ENCODE measurements around the gene SLC38A8.

The SLC38A8 gene

DNA sequence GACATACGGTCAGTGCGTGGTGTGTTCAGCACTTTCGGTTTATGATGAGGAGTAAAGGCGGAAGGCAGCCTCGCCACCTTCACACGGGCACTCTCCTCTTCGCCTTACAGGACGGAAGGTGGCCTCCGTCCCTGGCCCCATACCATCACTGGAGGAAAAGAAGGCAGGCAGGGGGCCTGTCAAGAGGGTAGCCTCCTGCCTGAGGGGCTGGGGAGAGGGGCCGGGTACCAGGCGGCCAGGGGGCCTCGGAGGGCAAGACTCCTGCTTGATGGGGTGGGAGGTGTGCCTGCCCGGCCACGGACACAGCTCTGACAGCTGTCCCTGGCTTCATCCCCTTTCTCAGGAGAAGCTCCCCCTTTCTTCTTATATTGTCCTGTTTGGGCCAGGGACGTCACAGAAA, 15.6 kb upstream of the SLC38A8 start:
- Histone ChIP-seq H3K9me3 (ENCODE audit: control insufficient read depth, insufficient read depth, low read depth, low read length) (no peaks in the 10 kb centered on the region), H3K27ac (ENCODE audit: low read depth, low read length) (no peak overlapping the region), H3K4me3 (ENCODE audit: low read depth, low read length) (no peak overlapping the region), H3K9ac (ENCODE audit: low read length) (no peak overlapping the region), H3K27me3 (ENCODE audit: control insufficient read depth, insufficient read depth, low read length) (no peaks in the 10 kb centered on the region), H3K36me3 (ENCODE audit: control insufficient read depth, insufficient read depth, low read length) (peaks cover 73% of the 10 kb centered on the region), H3K4me1 (ENCODE audit: control insufficient read depth, insufficient read depth, low read length) (peaks cover 27% of the 10 kb centered on the region)

DNA sequence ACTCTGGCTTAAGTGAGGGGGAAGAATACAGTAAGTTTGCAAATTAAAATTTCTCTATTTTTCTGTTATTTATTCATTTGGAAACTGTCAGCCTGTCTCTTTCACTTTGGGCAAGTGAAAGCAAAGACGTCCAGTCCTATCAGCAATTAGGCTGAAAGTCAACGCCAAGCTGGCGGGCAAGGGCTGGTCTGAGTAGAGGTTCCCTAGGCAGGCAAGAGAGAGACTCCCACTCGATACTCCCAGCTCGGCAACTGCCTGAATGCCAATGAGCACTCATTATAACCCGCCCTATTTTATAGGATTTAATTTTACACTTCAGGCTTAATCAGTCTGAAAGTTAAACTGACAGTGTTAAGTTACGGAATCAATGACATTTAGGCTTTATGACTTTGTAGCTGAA, 14.3 kb upstream of the SLC38A8 start:
- Histone ChIP-seq H3K36me3 (ENCODE audit: control insufficient read depth, insufficient read depth, low read length) (peaks cover 77% of the 10 kb centered on the region), H3K27ac (ENCODE audit: low read depth, low read length) (no peak overlapping the region), H3K27me3 (ENCODE audit: control insufficient read depth, insufficient read depth, low read length) (no peaks in the 10 kb centered on the region), H3K9ac (ENCODE audit: low read length) (no peak overlapping the region), H3K4me1 (ENCODE audit: control insufficient read depth, insufficient read depth, low read length) (peaks cover 19% of the 10 kb centered on the region; the same call in 1 of the 2 replicates), H3K9me3 (ENCODE audit: control insufficient read depth, insufficient read depth, low read depth, low read length) (no peaks in the 10 kb centered on the region), H3K4me3 (ENCODE audit: low read depth, low read length) (no peak overlapping the region)

DNA sequence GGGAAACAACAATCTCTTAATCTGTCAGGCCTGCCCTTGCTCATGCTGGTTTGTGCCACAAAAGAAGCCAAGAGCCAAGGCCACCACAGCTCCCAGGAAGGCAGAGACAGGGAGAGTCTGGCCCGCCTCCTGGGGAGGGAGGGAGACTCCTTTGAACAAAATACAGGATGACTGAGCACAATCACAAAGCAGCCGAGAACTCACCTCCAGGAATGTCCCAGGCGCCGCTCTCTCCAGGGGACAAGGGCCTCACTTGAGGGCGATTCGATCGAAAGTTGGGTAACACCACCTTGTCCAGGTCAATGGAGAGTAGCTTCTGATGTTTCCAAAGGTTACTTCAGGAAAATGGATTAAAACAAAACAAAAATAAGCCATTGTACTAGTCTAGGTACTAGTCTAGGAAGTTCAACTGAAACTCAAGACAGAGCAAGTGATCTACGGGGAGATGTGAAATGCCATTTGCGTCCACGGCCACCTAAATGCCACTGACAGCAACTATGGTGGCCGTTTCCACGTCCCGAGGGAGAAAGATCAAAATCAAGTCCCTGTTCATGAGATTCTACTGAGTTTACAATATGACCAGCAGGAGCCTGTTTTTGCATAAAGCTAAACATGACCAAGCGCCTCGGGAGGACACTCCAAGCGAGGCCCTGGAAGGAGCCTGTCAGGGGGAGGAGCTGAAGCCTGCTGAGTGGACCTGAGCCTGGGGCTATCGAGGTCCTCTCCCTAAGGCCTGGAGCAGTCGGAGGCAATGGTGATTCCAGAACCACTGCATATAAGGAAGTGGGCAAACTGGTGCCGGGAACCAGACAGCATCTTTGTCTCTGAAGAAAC, 13.4 kb upstream of the SLC38A8 start:
- H3K9ac ChIP-seq (ENCODE audit: low read length): no peak overlapping the region
- no peak overlapping the region for H3K27ac ChIP-seq (ENCODE audit: low read depth, low read length)
- no peaks in the 10 kb centered on the region for H3K27me3 ChIP-seq (ENCODE audit: control insufficient read depth, insufficient read depth, low read length)
- peaks cover 69% of the 10 kb centered on the region for H3K36me3 ChIP-seq (ENCODE audit: control insufficient read depth, insufficient read depth, low read length)
- no peaks in the 10 kb centered on the region for H3K9me3 ChIP-seq (ENCODE audit: control insufficient read depth, insufficient read depth, low read depth, low read length)
- no peak overlapping the region for H3K4me3 ChIP-seq (ENCODE audit: low read depth, low read length)
- H3K4me1 ChIP-seq (ENCODE audit: control insufficient read depth, insufficient read depth, low read length): peaks cover 19% of the 10 kb centered on the region; the same call in 1 of the 2 replicates

DNA sequence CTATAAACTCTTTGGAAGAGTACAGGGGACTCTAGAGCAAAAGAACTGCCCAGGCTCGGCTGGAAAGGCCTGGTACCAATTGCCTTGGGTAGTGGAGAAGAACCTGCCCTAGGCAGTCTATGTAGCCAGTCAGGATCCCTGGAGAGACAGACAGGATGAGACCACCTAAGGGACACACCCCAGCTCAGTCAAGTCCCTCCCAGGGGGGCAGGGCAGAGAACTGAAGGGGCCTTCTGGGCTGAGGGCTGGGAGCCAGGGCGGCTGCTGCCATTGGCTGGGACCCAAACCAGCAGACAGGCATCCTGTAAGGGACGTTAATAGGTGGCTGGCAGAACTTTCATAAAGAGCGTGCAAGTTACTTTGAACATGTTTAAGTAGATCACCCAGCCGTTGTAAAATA, 12.8 kb upstream of the SLC38A8 start:
- H3K27ac ChIP-seq (ENCODE audit: low read depth, low read length): no peak overlapping the region
- H3K36me3 ChIP-seq (ENCODE audit: control insufficient read depth, insufficient read depth, low read length): peaks cover 62% of the 10 kb centered on the region
- no peaks in the 10 kb centered on the region for H3K27me3 ChIP-seq (ENCODE audit: control insufficient read depth, insufficient read depth, low read length)
- no peaks in the 10 kb centered on the region for H3K9me3 ChIP-seq (ENCODE audit: control insufficient read depth, insufficient read depth, low read depth, low read length)
- no peak overlapping the region for H3K9ac ChIP-seq (ENCODE audit: low read length)
- H3K4me1 ChIP-seq (ENCODE audit: control insufficient read depth, insufficient read depth, low read length): peaks cover 19% of the 10 kb centered on the region; the same call in 1 of the 2 replicates
- H3K4me3 ChIP-seq (ENCODE audit: low read depth, low read length): no peak overlapping the region

DNA sequence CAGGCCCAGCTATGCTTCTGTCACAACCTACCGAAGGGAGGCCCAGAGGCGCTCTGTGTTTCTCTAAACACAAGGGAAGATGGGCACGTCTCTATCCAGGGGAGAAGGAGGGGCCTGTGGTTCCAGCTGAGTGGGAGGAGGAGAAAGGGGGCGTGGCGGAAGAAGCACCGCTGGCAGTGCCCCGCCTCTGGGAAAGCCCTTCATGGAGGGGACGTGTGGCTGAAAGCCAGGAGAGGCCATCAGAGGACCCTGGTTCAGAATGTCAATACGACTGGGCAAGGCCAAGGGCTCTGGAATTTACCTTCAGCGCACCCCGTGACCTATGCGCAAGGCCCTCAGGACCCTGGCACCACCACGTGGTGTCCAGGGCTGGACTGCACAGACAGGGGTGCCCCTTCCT, 12.3 kb upstream of the SLC38A8 start:
- Histone ChIP-seq H3K27me3 (ENCODE audit: control insufficient read depth, insufficient read depth, low read length) (no peaks in the 10 kb centered on the region), H3K4me1 (ENCODE audit: control insufficient read depth, insufficient read depth, low read length) (peaks cover 19% of the 10 kb centered on the region; the same call in 1 of the 2 replicates), H3K9me3 (ENCODE audit: control insufficient read depth, insufficient read depth, low read depth, low read length) (no peaks in the 10 kb centered on the region), H3K9ac (ENCODE audit: low read length) (no peak overlapping the region), H3K27ac (ENCODE audit: low read depth, low read length) (no peak overlapping the region), H3K36me3 (ENCODE audit: control insufficient read depth, insufficient read depth, low read length) (peaks cover 61% of the 10 kb centered on the region), H3K4me3 (ENCODE audit: low read depth, low read length) (no peak overlapping the region)

DNA sequence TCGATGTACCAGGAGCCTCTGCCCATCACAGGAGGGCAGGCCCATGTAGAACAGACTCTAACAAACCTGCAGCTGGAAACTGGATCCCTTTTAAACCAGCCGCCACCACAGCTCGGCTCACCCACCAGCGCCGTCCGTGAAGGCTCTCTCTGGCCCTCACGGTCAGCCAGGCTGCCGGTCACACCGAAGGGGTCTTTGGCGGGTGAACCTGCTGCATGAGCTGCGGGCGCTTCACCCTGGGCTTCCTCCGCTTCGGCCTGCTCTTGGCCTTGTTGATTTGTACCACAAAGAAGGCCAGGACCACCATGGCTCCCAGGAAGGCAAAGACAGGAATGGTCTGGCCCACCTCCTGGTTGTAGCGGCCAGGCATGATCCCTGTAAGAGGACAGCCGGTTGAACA, 11.7 kb upstream of the SLC38A8 start:
- no peaks in the 10 kb centered on the region for H3K27me3 ChIP-seq (ENCODE audit: control insufficient read depth, insufficient read depth, low read length)
- peaks cover 56% of the 10 kb centered on the region for H3K36me3 ChIP-seq (ENCODE audit: control insufficient read depth, insufficient read depth, low read length)
- no peak overlapping the region for H3K27ac ChIP-seq (ENCODE audit: low read depth, low read length)
- peaks cover 19% of the 10 kb centered on the region; the same call in 1 of the 2 replicates for H3K4me1 ChIP-seq (ENCODE audit: control insufficient read depth, insufficient read depth, low read length)
- H3K9me3 ChIP-seq (ENCODE audit: control insufficient read depth, insufficient read depth, low read depth, low read length): no peaks in the 10 kb centered on the region
- no peak overlapping the region for H3K4me3 ChIP-seq (ENCODE audit: low read depth, low read length)
- no peak overlapping the region for H3K9ac ChIP-seq (ENCODE audit: low read length)

DNA sequence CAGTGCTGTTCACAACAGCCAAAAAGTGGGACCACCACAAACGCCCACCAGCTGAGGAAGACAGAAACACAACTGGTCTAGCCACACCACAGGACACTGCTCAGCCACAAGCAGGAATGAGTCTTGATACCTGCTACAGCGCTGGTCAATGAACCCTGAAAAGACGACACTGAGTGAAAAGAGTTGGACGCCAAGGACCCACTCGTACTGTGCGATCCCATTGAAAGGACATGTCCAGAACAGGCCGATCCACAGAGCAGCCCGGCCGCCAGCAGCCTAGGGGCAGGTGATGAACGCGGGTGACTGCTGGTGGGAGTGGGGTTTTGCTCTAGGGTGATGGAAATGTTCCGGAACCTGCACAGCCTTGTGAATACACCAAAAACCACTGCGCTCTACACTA, 10.6 kb upstream of the SLC38A8 start:
- H3K9me3 ChIP-seq (ENCODE audit: control insufficient read depth, insufficient read depth, low read depth, low read length): no peaks in the 10 kb centered on the region
- peaks cover 19% of the 10 kb centered on the region; the same call in 1 of the 2 replicates for H3K4me1 ChIP-seq (ENCODE audit: control insufficient read depth, insufficient read depth, low read length)
- peaks cover 46% of the 10 kb centered on the region for H3K36me3 ChIP-seq (ENCODE audit: control insufficient read depth, insufficient read depth, low read length)

DNA sequence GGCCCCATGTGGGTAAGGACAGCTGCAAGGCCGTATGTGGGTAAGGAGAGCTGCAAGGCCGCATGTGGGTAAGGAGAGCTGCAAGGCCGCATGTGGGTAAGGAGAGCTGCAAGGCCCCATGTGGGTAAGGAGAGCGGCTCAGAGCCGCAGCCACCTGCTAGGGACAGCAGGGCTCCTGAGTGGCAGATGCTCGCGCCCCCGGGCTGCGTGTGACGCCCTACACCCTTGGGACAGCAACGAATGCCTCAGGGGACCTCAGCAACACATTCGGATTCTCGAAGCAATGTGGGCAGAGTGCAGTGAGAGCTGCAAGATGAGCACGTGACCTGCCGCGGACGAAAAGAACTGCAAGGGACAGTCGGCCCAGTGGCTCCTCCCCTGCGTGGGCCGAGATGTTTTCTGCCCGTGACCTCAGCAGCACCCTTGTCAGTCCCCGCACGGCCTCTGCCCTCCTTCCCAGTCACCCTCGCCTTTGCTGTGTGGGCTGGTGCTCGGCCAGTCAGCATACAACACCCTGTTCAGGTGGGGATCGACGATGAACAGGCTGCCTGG, 9.6 kb upstream of the SLC38A8 start:
- Histone ChIP-seq H3K27me3 (ENCODE audit: control insufficient read depth, insufficient read depth, low read length) (no peaks in the 10 kb centered on the region), H3K27ac (ENCODE audit: low read depth, low read length) (no peak overlapping the region), H3K4me3 (ENCODE audit: low read depth, low read length) (no peak overlapping the region), H3K9me3 (ENCODE audit: control insufficient read depth, insufficient read depth, low read depth, low read length) (no peaks in the 10 kb centered on the region), H3K4me1 (ENCODE audit: control insufficient read depth, insufficient read depth, low read length) (peaks cover 19% of the 10 kb centered on the region; the same call in 1 of the 2 replicates), H3K36me3 (ENCODE audit: control insufficient read depth, insufficient read depth, low read length) (peaks cover 36% of the 10 kb centered on the region), H3K9ac (ENCODE audit: low read length) (no peak overlapping the region)

More for the DNA sequence above, 10.6 kb upstream of the SLC38A8 start:
- H3K27ac ChIP-seq (ENCODE audit: low read depth, low read length): no peak overlapping the region
- no peaks in the 10 kb centered on the region for H3K27me3 ChIP-seq (ENCODE audit: control insufficient read depth, insufficient read depth, low read length)
- H3K4me3 ChIP-seq (ENCODE audit: low read depth, low read length): no peak overlapping the region
- H3K9ac ChIP-seq (ENCODE audit: low read length): no peak overlapping the region

DNA sequence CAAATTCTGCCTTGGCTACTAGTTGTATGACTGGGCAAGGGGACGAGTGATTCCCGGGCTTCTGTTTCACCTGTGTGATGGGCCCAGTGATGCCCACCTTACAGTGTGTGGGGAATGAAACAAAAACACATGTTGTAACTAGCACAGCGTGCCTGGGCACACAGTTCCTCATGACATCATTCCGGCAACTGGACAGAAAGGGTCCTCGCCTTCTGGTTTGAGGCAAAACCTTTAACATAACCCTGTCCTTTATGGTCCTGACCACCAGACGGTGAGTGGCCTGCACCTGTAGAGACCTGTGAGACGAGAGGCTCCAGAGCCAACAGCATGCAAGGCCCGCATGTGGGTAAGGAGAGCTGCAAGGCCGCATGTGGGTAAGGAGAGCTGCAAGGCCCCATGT, 7.7 kb upstream of the SLC38A8 start:
- Histone ChIP-seq H3K4me3 (ENCODE audit: low read depth, low read length) (no peak overlapping the region), H3K9me3 (ENCODE audit: control insufficient read depth, insufficient read depth, low read depth, low read length) (no peaks in the 10 kb centered on the region), H3K9ac (ENCODE audit: low read length) (no peak overlapping the region), H3K36me3 (ENCODE audit: control insufficient read depth, insufficient read depth, low read length) (peaks cover 26% of the 10 kb centered on the region), H3K27ac (ENCODE audit: low read depth, low read length) (no peak overlapping the region), H3K27me3 (ENCODE audit: control insufficient read depth, insufficient read depth, low read length) (no peaks in the 10 kb centered on the region), H3K4me1 (ENCODE audit: control insufficient read depth, insufficient read depth, low read length) (peaks cover 9% of the 10 kb centered on the region; the same call in 1 of the 2 replicates)

DNA sequence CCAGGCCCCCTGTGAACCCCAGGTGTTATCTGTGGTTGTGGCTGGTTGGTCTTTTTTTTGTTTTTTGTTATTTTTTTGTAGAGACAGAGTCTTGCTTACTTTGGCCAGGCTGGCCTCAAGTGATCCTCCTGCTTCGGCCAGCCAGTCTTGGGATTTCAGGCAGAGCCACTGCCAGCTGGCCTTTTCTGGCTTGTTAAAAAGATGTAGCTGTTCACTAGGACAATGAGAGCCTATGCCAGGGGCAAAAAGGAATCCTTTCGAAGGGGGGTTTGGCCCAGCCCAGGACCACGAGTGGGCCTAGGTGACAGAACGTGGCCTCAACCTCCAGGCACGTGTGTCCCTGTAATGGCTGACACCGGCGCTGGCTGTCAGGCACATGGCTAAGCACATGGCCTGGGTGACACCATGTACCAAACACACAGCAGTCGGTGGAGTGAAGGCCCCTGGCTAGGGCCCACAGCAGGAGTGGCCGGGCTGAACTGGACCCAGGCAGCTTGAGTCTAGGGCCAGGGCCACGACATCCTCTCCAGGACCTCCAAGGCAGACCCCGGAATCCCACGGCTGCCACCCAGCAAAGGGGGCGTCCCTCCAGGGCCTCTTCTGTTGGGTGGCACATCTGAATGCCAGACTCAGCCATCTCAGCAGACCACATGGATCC, 6.9 kb upstream of the SLC38A8 start:
- peaks cover 24% of the 10 kb centered on the region for H3K36me3 ChIP-seq (ENCODE audit: control insufficient read depth, insufficient read depth, low read length)
- H3K27me3 ChIP-seq (ENCODE audit: control insufficient read depth, insufficient read depth, low read length): peaks cover 2% of the 10 kb centered on the region; the same call in 1 of the 2 replicates
- no peak overlapping the region for H3K4me3 ChIP-seq (ENCODE audit: low read depth, low read length)
- peaks cover 3% of the 10 kb centered on the region; the same call in 1 of the 2 replicates for H3K4me1 ChIP-seq (ENCODE audit: control insufficient read depth, insufficient read depth, low read length)
- no peak overlapping the region for H3K27ac ChIP-seq (ENCODE audit: low read depth, low read length)
- no peaks in the 10 kb centered on the region for H3K9me3 ChIP-seq (ENCODE audit: control insufficient read depth, insufficient read depth, low read depth, low read length)
- H3K9ac ChIP-seq (ENCODE audit: low read length): no peak overlapping the region

DNA sequence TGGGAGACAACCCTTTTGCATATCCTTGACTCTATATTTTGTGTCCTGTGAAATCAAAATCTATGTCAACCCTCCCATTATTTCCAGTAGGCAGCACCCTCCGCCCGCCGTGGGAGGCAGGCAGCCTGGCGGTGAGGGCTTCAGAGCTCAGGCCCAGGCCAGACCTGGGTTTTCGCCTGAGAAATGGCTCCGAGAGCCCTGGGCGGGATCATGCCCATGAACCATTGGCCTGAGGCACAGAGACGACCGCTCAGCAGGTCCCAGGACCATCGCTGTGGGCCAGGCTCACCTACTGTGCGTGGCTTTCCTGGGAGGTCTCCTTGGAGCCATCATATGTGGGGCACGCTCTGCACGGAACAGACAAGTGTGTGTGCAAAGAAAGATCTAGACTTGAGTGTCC, 6.3 kb upstream of the SLC38A8 start:
- Histone ChIP-seq H3K9me3 (ENCODE audit: control insufficient read depth, insufficient read depth, low read depth, low read length) (no peaks in the 10 kb centered on the region), H3K36me3 (ENCODE audit: control insufficient read depth, insufficient read depth, low read length) (peaks cover 17% of the 10 kb centered on the region)

More for the DNA sequence above, 6.3 kb upstream of the SLC38A8 start:
- peaks cover 2% of the 10 kb centered on the region for H3K4me1 ChIP-seq (ENCODE audit: control insufficient read depth, insufficient read depth, low read length)
- H3K9ac ChIP-seq (ENCODE audit: low read length): no peak overlapping the region
- H3K27me3 ChIP-seq (ENCODE audit: control insufficient read depth, insufficient read depth, low read length): peaks cover 2% of the 10 kb centered on the region; the same call in 1 of the 2 replicates
- no peak overlapping the region for H3K4me3 ChIP-seq (ENCODE audit: low read depth, low read length)
- H3K27ac ChIP-seq (ENCODE audit: low read depth, low read length): no peak overlapping the region
